WTC11 (cell line): ENCODE data around the gene NAA40.

Experiments used
- ATF3 ChIP-seq: sonication (generic); formaldehyde crosslinking; conservative IDR thresholded peaks from 2 replicates; pipeline ENCODE4 v1.8.1; 2022; ENCODE audit warnings: mild to moderate bottlenecking, missing genetic modification reagents
- CTCF ChIP-seq: fragments of 200-600 bp; IDR thresholded peaks from 2 replicates; pipeline ENCODE4 v1.8.0; 2022; ENCODE audit warnings: antibody characterized with exemption
- ESRRA ChIP-seq: sonication (generic); formaldehyde crosslinking; IDR thresholded peaks from 2 replicates; pipeline ENCODE4 v1.8.1; 2022; ENCODE audit warnings: mild to moderate bottlenecking, missing genetic modification reagents, borderline replicate concordance

GRCh38 chr11:63906087-63906486 is 32.7 kb upstream of the NAA40 start:
- TF ChIP-seq ESRRA (CRISPR knock-in tag) (no peak), ATF3 (no peak), CTCF (no peak)
